HCT116 (cell line): ENCODE data around the gene LRCH1. TPM values are rescaled to one million over a fixed set of nuclear protein-coding genes. Genes with fewer than 3 reads are reported as not detected.

Source experiments
- ATAC-seq: fragments of 200-7000 bp; cut with Tn5 transposase; 2 replicates; pipeline ENCODE4 v1.9.1; 2020; ENCODE audit warnings: mild to moderate bottlenecking, moderate library complexity
- BruUV-seq: library from RNA; stranded (reverse); fragments of 400-500 nt; replicated peaks from 2 replicates; lab custom pipeline; 2021; lab: Mats Ljungman, UMichigan
- CTCF ChIA-PET: fragments of 300-600 bp; sonication (Branson Sonifier 250); formaldehyde crosslinking; loops from one replicate; lab custom pipeline; 2021; ENCODE audit warnings: antibody characterized with exemption; lab: Charles Lee
- POLR2A ChIA-PET: fragments of 300-600, 350-600 bp; sonication (Branson Sonifier 250); formaldehyde crosslinking; loops from one replicate; lab custom pipeline; 2021; ENCODE audit warnings: antibody characterized with exemption; lab: Charles Lee
- RAD21 ChIA-PET, 2 experiments: fragments of 300-600 bp; sonication (Branson Sonifier 250); formaldehyde crosslinking; loops; one replicate each; lab custom pipeline; 2023; ENCODE audit warnings: low total read pairs in 2 of 2; ENCODE audit not compliant: uncharacterized antibody in 2 of 2, unreplicated experiment in 2 of 2, low non-redundant PET in 1 of 2; lab: Charles Lee
- DNase-seq: peaks from one replicate; pipeline ENCODE4 v3.0.0-alpha.2; 2010; ENCODE audit warnings: low read depth, low spot score
- H2AFZ ChIP-seq: fragments of 200-600 bp; shearing (Covaris generic), sonication (generic); 2 replicates; pipeline ENCODE4 v1.6.1; 2017; ENCODE audit warnings: low read depth, mixed run types, mixed read lengths, antibody characterized with exemption, low read length; ENCODE audit not compliant: poor library complexity, severe bottlenecking
- H3K27ac ChIP-seq: 2 replicates; pipeline ENCODE4 v1.5.1; 2012; ENCODE audit warnings: low read depth, low read length
- H3K27me3 ChIP-seq: fragments of 200-600 bp; sonication (generic); 2 replicates; pipeline ENCODE4 v1.6.1; 2016; ENCODE audit warnings: mixed run types, low read length, mixed read lengths; ENCODE audit not compliant: insufficient read depth
- H3K36me3 ChIP-seq, 2 experiments: fragments of 200-500 bp in 1 of 2; fragments of 200-600 bp in 1 of 2; sonication (Bioruptor generic) in 1 of 2; sonication (generic) in 1 of 2; 2 replicates each; pipeline versions ENCODE4 v1.5.1 to v1.6.1; 2014 to 2016; ENCODE audit warnings: low read length in 2 of 2, inconsistent platforms in 1 of 2, mixed read lengths in 1 of 2, mixed run types in 1 of 2; ENCODE audit not compliant: insufficient read depth in 2 of 2, control insufficient read depth in 1 of 2
- H3K4me1 ChIP-seq, 2 experiments: fragments of 200-600 bp in 1 of 2; sonication (generic) in 1 of 2; 2 replicates each; pipeline versions ENCODE4 v1.5.1 to v1.6.1; 2012 to 2017; ENCODE audit warnings: low read length in 2 of 2, inconsistent platforms in 1 of 2, mild to moderate bottlenecking in 1 of 2, mixed read lengths in 1 of 2, mixed run types in 1 of 2, moderate library complexity in 1 of 2; ENCODE audit not compliant: insufficient read depth in 2 of 2, control insufficient read depth in 1 of 2
- H3K4me2 ChIP-seq: fragments of 200-600 bp; sonication (generic); 2 replicates; pipeline ENCODE4 v1.6.1; 2017; ENCODE audit warnings: mixed run types, low read length, mixed read lengths
- H3K4me3 ChIP-seq, 2 experiments: fragments of 200-600 bp in 1 of 2; sonication (generic) in 1 of 2; replicated peaks in 1 of 2; 2 replicates each; pipeline ENCODE4 v1.5.1; 2011 to 2016; ENCODE audit warnings: low read length in 2 of 2, control low read depth in 1 of 2, low read depth in 1 of 2, mild to moderate bottlenecking in 1 of 2, mixed read lengths in 1 of 2, mixed run types in 1 of 2
- H3K79me2 ChIP-seq: fragments of 200-600 bp; sonication (generic); 2 replicates; pipeline ENCODE4 v1.6.1; 2017; ENCODE audit warnings: mild to moderate bottlenecking, mixed run types, low read length, moderate library complexity, mixed read lengths; ENCODE audit not compliant: insufficient read depth
- H3K9ac ChIP-seq: fragments of 200-600 bp; sonication (generic); 2 replicates; pipeline ENCODE4 v1.6.1; 2016; ENCODE audit warnings: low read length, mixed read lengths
- H3K9me2 ChIP-seq: fragments of 200-600 bp; sonication (generic), shearing (Covaris generic); 2 replicates; pipeline ENCODE4 v1.6.1; 2017; ENCODE audit warnings: mixed run types, mild to moderate bottlenecking, moderate library complexity; ENCODE audit not compliant: insufficient read depth
- H3K9me3 ChIP-seq, 2 experiments: fragments of 200-500 bp in 1 of 2; fragments of 200-600 bp in 1 of 2; sonication (Bioruptor generic) in 1 of 2; sonication (generic) in 1 of 2; 2 replicates each; pipeline ENCODE4 v1.6.1; 2014 to 2017; ENCODE audit warnings: low read length in 2 of 2, mixed read lengths in 2 of 2, inconsistent platforms in 1 of 2, low read depth in 1 of 2, mild to moderate bottlenecking in 1 of 2, mixed run types in 1 of 2, moderate library complexity in 1 of 2; ENCODE audit not compliant: control insufficient read depth in 1 of 2, insufficient read depth in 1 of 2
- H4K20me1 ChIP-seq: fragments of 200-600 bp; sonication (generic), shearing (Covaris generic); 2 replicates; pipeline ENCODE4 v1.6.1; 2017; ENCODE audit warnings: mixed run types, mild to moderate bottlenecking, moderate library complexity; ENCODE audit not compliant: insufficient read depth
- EGR1 ChIP-seq: IDR thresholded peaks from 2 replicates; pipeline ENCODE4 v1.6.1; 2012; ENCODE audit warnings: low read depth
- FOSL1 ChIP-seq: IDR thresholded peaks from 2 replicates; pipeline ENCODE4 v1.6.1; 2012; ENCODE audit warnings: low read depth
- JUND ChIP-seq: IDR thresholded peaks from 2 replicates; pipeline ENCODE4 v1.6.1; 2012
- POLR2A ChIP-seq: IDR thresholded peaks from 2 replicates; pipeline ENCODE4 v1.7.0; 2011; ENCODE audit warnings: borderline replicate concordance; ENCODE audit not compliant: insufficient read depth, insufficient read length; ENCODE audit errors: extremely low read depth
- SP1 ChIP-seq: IDR thresholded peaks from 2 replicates; pipeline ENCODE4 v1.6.1; 2012; ENCODE audit warnings: low read depth
- SRF ChIP-seq: IDR thresholded peaks from 2 replicates; pipeline ENCODE4 v1.6.1; 2012; ENCODE audit warnings: low read depth
- ZBTB33 ChIP-seq: IDR thresholded peaks from 2 replicates; pipeline ENCODE4 v1.6.1; 2011; ENCODE audit warnings: mild to moderate bottlenecking, low read length, moderate library complexity; ENCODE audit not compliant: insufficient replicate concordance; ENCODE audit errors: extremely low read depth
- ZNF274 ChIP-seq: fragments of 200-500 bp; sonication (Bioruptor generic); IDR thresholded peaks from 2 replicates; pipeline ENCODE4 v1.6.1; 2014; ENCODE audit warnings: mild to moderate bottlenecking, low read depth, low read length, inconsistent platforms
- intact Hi-C: fragments of 100-400 bp; cut with micrococcal nuclease; formaldehyde crosslinking; loops from 2 replicates; pipeline ENCODE4 v1.10.0; 2022
- total RNA-seq: library from RNA; stranded (reverse); gene quantifications from one replicate; pipeline ENCODE4 v1.2.1, GENCODE V29; 2021; ENCODE audit not compliant: unreplicated experiment
- TF ChIP-seq, protein P1 (sequence below): IDR thresholded peaks from 2 replicates; pipeline ENCODE4 v1.6.1; 2012

Gene LRCH1
- total RNA-seq, 1 experiment from 2014 or later, result 15.6 TPM

DNA sequence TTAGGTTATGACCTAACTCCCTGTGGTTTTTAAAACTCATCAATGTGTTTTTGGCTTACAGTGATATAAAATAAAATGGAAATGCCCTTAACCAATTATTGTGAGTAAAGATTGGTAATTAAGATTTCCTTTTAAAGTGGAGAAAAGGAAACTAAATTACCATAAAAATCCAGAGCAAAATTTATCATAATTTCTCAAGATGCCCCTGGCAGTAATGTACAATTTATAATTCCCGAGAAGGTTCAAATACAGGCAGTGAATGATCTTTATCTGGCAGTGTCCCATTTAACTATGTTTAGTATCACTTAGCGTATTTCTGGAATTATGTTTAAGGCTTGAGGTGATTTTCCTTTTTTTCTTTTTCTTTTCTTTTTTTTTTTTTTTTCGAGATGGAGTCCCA, 182.5 kb downstream of the LRCH1 start:
- no peak overlapping the region for H3K4me3 ChIP-seq
- POLR2A ChIA-PET, result no interaction called here
- no peaks in the 10 kb centered on the region for H3K9me3 ChIP-seq
- no peak for DNase-seq
- peaks cover 3 to 5% of the 10 kb centered on the region in 2 experiments; a peak in 3 of 4 replicates for H3K36me3 ChIP-seq
- intact Hi-C loops, result no loop called here
- no peaks in the 10 kb centered on the region for H3K4me1 ChIP-seq
- no peak overlapping the region for H3K4me2 ChIP-seq
- H3K9me2 ChIP-seq, result no peaks in the 10 kb centered on the region
- no TSS peak for BruUV-seq
- no peak for ATAC-seq
- H2AFZ ChIP-seq, result no peak overlapping the region
- no peak overlapping the region for H3K27ac ChIP-seq
- no peak overlapping the region for H3K9ac ChIP-seq
- H4K20me1 ChIP-seq, result no peaks in the 10 kb centered on the region
- RAD21 ChIA-PET, result interaction anchor here in 1 of 2 experiments (0.7 kb wide), 1 partner anchor 241 kb away, joined by 5 read pairs; no protein-coding TSS in a partner anchor
- H3K79me2 ChIP-seq, result no peaks in the 10 kb centered on the region
- TF ChIP-seq SP1, result no peak
- no peak for TF ChIP-seq JUND
- no peak for TF ChIP-seq ZNF274
- no peak for TF ChIP-seq EGR1
- no peak for TF ChIP-seq POLR2A
- TF ChIP-seq, protein P1, sequence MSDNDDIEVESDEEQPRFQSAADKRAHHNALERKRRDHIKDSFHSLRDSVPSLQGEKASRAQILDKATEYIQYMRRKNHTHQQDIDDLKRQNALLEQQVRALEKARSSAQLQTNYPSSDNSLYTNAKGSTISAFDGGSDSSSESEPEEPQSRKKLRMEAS, result no peak
- no peak for TF ChIP-seq ZBTB33
- no peak for TF ChIP-seq FOSL1
- TF ChIP-seq SRF, result no peak
- no peaks in the 10 kb centered on the region for H3K27me3 ChIP-seq
- CTCF ChIA-PET, result no interaction called here
